H1 (cell line): ENCODE results near the gene KNCN. TPM values are rescaled to one million over a fixed set of nuclear protein-coding genes. Genes with fewer than 3 reads are reported as not detected.

Experiments used
- CTCF ChIA-PET: fragments of 300-600 bp; sonication (Branson Sonifier 250); formaldehyde crosslinking; loops from one replicate; lab custom pipeline; 2021; ENCODE audit not compliant: partially characterized antibody; lab: Charles Lee
- POLR2A ChIA-PET: fragments of 300-600 bp; sonication (Branson Sonifier 250); formaldehyde crosslinking; loops from one replicate; lab custom pipeline; 2021; ENCODE audit warnings: inconsistent platforms; ENCODE audit not compliant: partially characterized antibody; lab: Charles Lee
- DNase-seq, 2 experiments: peaks; one replicate each; pipeline versions ENCODE4 v3.0.0 to v3.0.0-alpha.2; 2010 to 2022; ENCODE audit warnings: low spot score in 2 of 2, low read depth in 1 of 2, mixed read lengths in 1 of 2
- FAIRE-seq: peaks from 2 replicates; lab custom pipeline; 2011; peaks lifted over from hg19 to GRCh38; lab: Jason Lieb, UNC
- H2AFZ ChIP-seq: 2 replicates; pipeline ENCODE4 v1.8.1; 2012; ENCODE audit warnings: low read length, inconsistent platforms
- H2AK5ac ChIP-seq: 2 replicates; pipeline ENCODE4 v1.6.1; 2013; ENCODE audit warnings: low read depth, low read length
- H2BK120ac ChIP-seq: replicated peaks from 2 replicates; pipeline ENCODE3; 2013; ENCODE audit warnings: low read depth, low read length, inconsistent platforms
- H2BK12ac ChIP-seq: 2 replicates; pipeline ENCODE4 v1.6.1; 2013; ENCODE audit warnings: low read depth, low read length
- H2BK15ac ChIP-seq: 2 replicates; pipeline ENCODE4 v1.6.1; 2013; ENCODE audit warnings: low read length
- H2BK20ac ChIP-seq: 2 replicates; pipeline ENCODE4 v1.6.1; 2013; ENCODE audit warnings: low read length
- H2BK5ac ChIP-seq: 2 replicates; pipeline ENCODE4 v1.6.1; 2013; ENCODE audit warnings: low read depth, low read length
- H3K14ac ChIP-seq: 2 replicates; pipeline ENCODE4 v1.6.1; 2013; ENCODE audit warnings: inconsistent platforms; ENCODE audit not compliant: insufficient read length
- H3K18ac ChIP-seq: 2 replicates; pipeline ENCODE4 v1.6.1; 2013; ENCODE audit warnings: low read length; ENCODE audit errors: extremely low read depth
- H3K23ac ChIP-seq: 2 replicates; pipeline ENCODE4 v1.6.1; 2013; ENCODE audit warnings: inconsistent platforms; ENCODE audit not compliant: insufficient read length
- H3K23me2 ChIP-seq: 2 replicates; pipeline ENCODE4 v1.6.1; 2013; ENCODE audit warnings: low read depth, low read length
- H3K27ac ChIP-seq: 2 replicates; pipeline ENCODE4 v1.6.1; 2011; ENCODE audit warnings: low read depth, low read length, inconsistent platforms
- H3K27me3 ChIP-seq, 4 experiments: replicated peaks in 1 of 4; 1 replicate in 1 of 4; 2 replicates in 3 of 4; pipeline versions ENCODE4 v1.6.1 to v1.8.1; 2011 to 2013; ENCODE audit warnings: low read length in 3 of 4, mild to moderate bottlenecking in 3 of 4, inconsistent platforms in 2 of 4, mixed read lengths in 2 of 4, moderate library complexity in 1 of 4; ENCODE audit not compliant: control insufficient read depth in 3 of 4, insufficient read depth in 3 of 4; ENCODE audit errors: extremely low read depth in 1 of 4
- H3K36me3 ChIP-seq, 4 experiments: 2 replicates each; pipeline versions ENCODE4 v1.6.1 to v1.8.1; 2011 to 2013; ENCODE audit warnings: mild to moderate bottlenecking in 4 of 4, low read length in 3 of 4, moderate library complexity in 2 of 4, control low read depth in 1 of 4, inconsistent platforms in 1 of 4; ENCODE audit not compliant: insufficient read depth in 4 of 4, control insufficient read depth in 2 of 4
- H3K4ac ChIP-seq: replicated peaks from 2 replicates; pipeline ENCODE3; 2013; ENCODE audit warnings: low read length, low read depth, mixed read lengths, inconsistent platforms; ENCODE audit not compliant: insufficient read length
- H3K4me1 ChIP-seq, 4 experiments: replicated peaks in 1 of 4; 1 replicate in 1 of 4; 2 replicates in 3 of 4; pipeline versions ENCODE4 v1.6.1 to v1.8.1; 2011 to 2013; ENCODE audit warnings: low read length in 3 of 4, inconsistent platforms in 2 of 4, mixed read lengths in 1 of 4; ENCODE audit not compliant: insufficient read depth in 4 of 4, control insufficient read depth in 3 of 4
- H3K4me2 ChIP-seq, 2 experiments: 2 replicates each; pipeline versions ENCODE4 v1.6.1 to v1.8.1; 2011 to 2013; ENCODE audit warnings: low read depth in 2 of 2, low read length in 2 of 2, control low read depth in 1 of 2, inconsistent platforms in 1 of 2, mild to moderate bottlenecking in 1 of 2; ENCODE audit not compliant: insufficient read depth in 1 of 2
- H3K4me3 ChIP-seq, 4 experiments: fragments of 200-600, 300-600 bp in 1 of 4; sonication (generic), shearing (Covaris generic), sonication (Bioruptor Twin) in 1 of 4; 2 replicates each; pipeline versions ENCODE4 v1.5.1 to v1.8.1; 2011 to 2016; ENCODE audit warnings: low read length in 4 of 4, low read depth in 3 of 4, control low read depth in 2 of 4, inconsistent platforms in 2 of 4, mild to moderate bottlenecking in 2 of 4, mixed read lengths in 1 of 4, moderate library complexity in 1 of 4; ENCODE audit not compliant: insufficient read depth in 2 of 4; ENCODE audit errors: extremely low read depth in 1 of 4
- H3K56ac ChIP-seq: replicated peaks from 2 replicates; pipeline ENCODE3; 2013; ENCODE audit warnings: low read depth, mild to moderate bottlenecking, mixed read lengths, low read length, inconsistent platforms; ENCODE audit not compliant: insufficient read length
- H3K79me1 ChIP-seq: 2 replicates; pipeline ENCODE4 v1.6.1; 2013; ENCODE audit warnings: low read depth, low read length, control low read depth
- H3K79me2 ChIP-seq, 2 experiments: 2 replicates each; pipeline versions ENCODE4 v1.6.1 to v1.8.1; 2012 to 2013; ENCODE audit warnings: low read length in 2 of 2, mild to moderate bottlenecking in 2 of 2, inconsistent platforms in 1 of 2; ENCODE audit not compliant: insufficient read depth in 2 of 2, control insufficient read depth in 1 of 2
- H3K9ac ChIP-seq, 4 experiments: replicated peaks in 1 of 4; 1 replicate in 1 of 4; 2 replicates in 3 of 4; pipeline versions ENCODE4 v1.6.1 to v1.8.1; 2011 to 2013; ENCODE audit warnings: low read depth in 3 of 4, low read length in 3 of 4, control low read depth in 2 of 4, mild to moderate bottlenecking in 2 of 4, moderate library complexity in 2 of 4, inconsistent platforms in 1 of 4; ENCODE audit errors: extremely low read depth in 1 of 4
- H3K9me3 ChIP-seq, 2 experiments: 2 replicates each; pipeline versions ENCODE4 v1.6.1 to v1.8.1; 2012 to 2013; ENCODE audit warnings: mild to moderate bottlenecking in 2 of 2, moderate library complexity in 2 of 2, control low read depth in 1 of 2, inconsistent platforms in 1 of 2, low read depth in 1 of 2, low read length in 1 of 2, mixed read lengths in 1 of 2; ENCODE audit not compliant: insufficient read depth in 2 of 2
- H4K20me1 ChIP-seq, 2 experiments: replicated peaks in 1 of 2; 2 replicates each; pipeline versions ENCODE3 to v1.8.1; 2011 to 2013; ENCODE audit warnings: inconsistent platforms in 2 of 2, low read length in 2 of 2, mild to moderate bottlenecking in 1 of 2; ENCODE audit not compliant: insufficient read depth in 2 of 2, control insufficient read depth in 1 of 2
- H4K5ac ChIP-seq: 2 replicates; pipeline ENCODE4 v1.6.1; 2013; ENCODE audit warnings: low read length, low read depth, mixed read lengths, inconsistent platforms; ENCODE audit not compliant: insufficient read length
- H4K8ac ChIP-seq: 2 replicates; pipeline ENCODE4 v1.8.0; 2013; ENCODE audit warnings: mild to moderate bottlenecking, moderate library complexity, low read length, inconsistent platforms; ENCODE audit not compliant: insufficient read depth; ENCODE audit errors: extremely low read depth
- H4K91ac ChIP-seq: replicated peaks from 2 replicates; pipeline ENCODE3; 2013; ENCODE audit warnings: low read length, mixed read lengths, inconsistent platforms; ENCODE audit not compliant: insufficient read length
- ASH2L ChIP-seq: fragments of 200-600, 300-600 bp; sonication (generic); IDR thresholded peaks from one replicate; pipeline ENCODE4 v1.7.1; 2017; ENCODE audit warnings: low read length
- BCL11A ChIP-seq, 2 experiments: IDR thresholded peaks; one replicate each; pipeline ENCODE4 v1.6.1; 2011; ENCODE audit warnings: low read depth in 2 of 2, low read length in 2 of 2, mild to moderate bottlenecking in 2 of 2
- CBX5 ChIP-seq: fragments of 300-800, 300-1000 bp; sonication (generic); IDR thresholded peaks from 2 replicates; pipeline ENCODE4 v1.7.1; 2016; ENCODE audit warnings: antibody characterized with exemption, low read length, low read depth
- E2F6 ChIP-seq: IDR thresholded peaks from 2 replicates; pipeline ENCODE4 v1.6.1; 2012; ENCODE audit warnings: inconsistent platforms
- GTF2F1 ChIP-seq: IDR thresholded peaks from 2 replicates; pipeline ENCODE4 v1.6.1; 2012; ENCODE audit warnings: low read depth, low read length, improper control_type of control experiment, borderline replicate concordance
- JUND ChIP-seq: IDR thresholded peaks from 2 replicates; pipeline ENCODE4 v1.6.1; 2011; ENCODE audit warnings: mild to moderate bottlenecking, improper control_type of control experiment, low read length
- RBBP5 ChIP-seq: IDR thresholded peaks from 2 replicates; pipeline ENCODE4 v1.7.1; 2012; ENCODE audit warnings: low read depth, mild to moderate bottlenecking, inconsistent platforms, low read length, moderate library complexity, borderline replicate concordance
- RXRA ChIP-seq: IDR thresholded peaks from 2 replicates; pipeline ENCODE4 v1.6.1; 2011; ENCODE audit warnings: low read depth, mild to moderate bottlenecking, low read length, moderate library complexity; ENCODE audit not compliant: insufficient read depth
- SAP30 ChIP-seq: fragments of 300-600 bp; sonication (generic); IDR thresholded peaks from 2 replicates; pipeline ENCODE4 v1.7.1; 2012; ENCODE audit warnings: low read length, moderate library complexity, mild to moderate bottlenecking, inconsistent platforms; ENCODE audit not compliant: insufficient read depth, insufficient replicate concordance
- SIN3A ChIP-seq, 2 experiments: IDR thresholded peaks in 1 of 2; conservative IDR thresholded peaks in 1 of 2; 2 replicates each; pipeline ENCODE4 v1.6.1; 2011 to 2012; ENCODE audit warnings: low read length in 2 of 2, improper control_type of control experiment in 1 of 2, low read depth in 1 of 2, mild to moderate bottlenecking in 1 of 2
- TAF1 ChIP-seq: IDR thresholded peaks from 2 replicates; pipeline ENCODE4 v1.6.1; 2011; ENCODE audit warnings: mild to moderate bottlenecking, low read depth, low read length
- WGBS, 2 experiments: shearing (Covaris generic) in 1 of 2; methylation state at CpG; one replicate each; pipeline versions ENCODE4 v1.1.6 to v1.1.7; 2013 to 2015; ENCODE audit warnings: low lambda C conversion rate in 2 of 2, mixed read lengths in 2 of 2, inconsistent platforms in 1 of 2, low coverage in 1 of 2, missing lambda C conversion rate in 1 of 2; ENCODE audit not compliant: insufficient replicate concordance in 2 of 2, insufficient coverage in 1 of 2, insufficient read length in 1 of 2; ENCODE audit errors: extremely low coverage in 1 of 2, missing lambda C conversion rate in 1 of 2; 5-methylcytosine and 5-hydroxymethylcytosine counted together
- polyA plus RNA-seq, 7 experiments: library from polyadenylated mRNA; depleted of rRNA in 3 of 7; stranded (reverse) in 5 of 7; unstranded in 2 of 7; fragments of >200 nt in 5 of 7; fragments of 200-250 nt in 2 of 7; gene quantifications; 1 replicate in 5 of 7; 2 replicates in 1 of 7; 4 replicates in 1 of 7; pipeline versions ENCODE4 v1.2.1 to v1.2.3, GENCODE V29; 2011 to 2013; ENCODE audit warnings: missing spikeins in 2 of 7, mixed read lengths in 2 of 7
- total RNA-seq: library from RNA; stranded (reverse); fragmentation: NEBNext Ultra II Directional; extraction: Animal tissue kit (Norgen Biotek cat#: 25700); gene quantifications from 2 replicates; pipeline ENCODE4 v1.2.1, GENCODE V29; 2021

KNCN gene
- total and polyA plus RNA-seq, 2 of the 8 experiments (the other 6 are each of a cell fraction or from before 2014, with no cell fraction given) = not detected

- Histone ChIP-seq H3K9ac (no peak overlapping the region), H3K27me3 (no peaks in the 10 kb centered on the region), H3K4me2 (no peak overlapping the region), H3K4me1 (peaks cover 6 to 9% (median 6%) of the 10 kb centered on the region in 4 experiments; a peak in 6 of 7 replicates), H4K91ac (no peak overlapping the region), H3K56ac (no peak overlapping the region), H3K23ac (no peak overlapping the region), H3K27ac (no peak overlapping the region), H2BK5ac (no peak overlapping the region), H2BK20ac (no peak overlapping the region), H2AK5ac (no peak overlapping the region), H3K36me3 (peaks cover 0 to 9% (median 0%) of the 10 kb centered on the region in 4 experiments; a peak in 2 of 8 replicates), H3K9me3 (no peaks in the 10 kb centered on the region), H3K14ac (no peak overlapping the region), H3K4ac (no peak overlapping the region), H4K5ac (no peak overlapping the region), H2BK15ac (no peak overlapping the region), H4K20me1 (no peaks in the 10 kb centered on the region), H3K4me3 (no peak overlapping the region), H3K79me1 (no peaks in the 10 kb centered on the region), H2BK120ac (no peak overlapping the region), H4K8ac (no peak overlapping the region), H3K23me2 (no peaks in the 10 kb centered on the region), H2BK12ac (no peak overlapping the region), H2AFZ (no peak overlapping the region), H3K79me2 (no peaks in the 10 kb centered on the region), H3K18ac (no peak overlapping the region)
- POLR2A ChIA-PET = interaction anchor here (0.5 to 1.0 kb wide), 2 partner anchors 54 to 68 kb away, joined by 3 read pairs; no protein-coding TSS in a partner anchor
- 91% methylated on average over 6 of the region's 6 CpGs; no CpG with 5 or more reads in 1 of the 2 experiments for WGBS, 2 experiments
- DNase-seq (no peak), FAIRE-seq (no peak)
- CTCF ChIA-PET = interaction anchor here (1.3 to 8.2 kb wide), 3 partner anchors 10 to 42 kb away, joined by 3 to 52 read pairs (median 3); partner anchors contain the start of gene MKNK1
- no peak for TF ChIP-seq SAP30
- no peak for TF ChIP-seq E2F6
- TF ChIP-seq RXRA = no peak
- no peak for TF ChIP-seq CBX5
- TF ChIP-seq RBBP5 = no peak
- TF ChIP-seq JUND = no peak
- no peak for TF ChIP-seq BCL11A (IDR thresholded peaks at IDR 0.05; ENCODE audit: low read depth in 2 of 2, low read length in 2 of 2)
- no peak for TF ChIP-seq ASH2L
- no peak for TF ChIP-seq TAF1
- TF ChIP-seq GTF2F1 = no peak
- TF ChIP-seq SIN3A (conservative IDR thresholded peaks at IDR 0.05 in 1 of 2, IDR thresholded peaks at IDR 0.05 in 1 of 2; ENCODE audit: low read depth in 1 of 2, low read length in 2 of 2) = no peak
These were observed 28.9 kb upstream of the KNCN start for GRCh38 chr1:46580140-46580903.
